ENCODE data around the gene SGO1. TPM values are rescaled to one million over a fixed set of nuclear protein-coding genes. Genes with fewer than 3 reads are reported as not detected.

SGO1 gene
- total RNA-seq, 1 donor from 2014 or later: 5.4 TPM

DNA sequence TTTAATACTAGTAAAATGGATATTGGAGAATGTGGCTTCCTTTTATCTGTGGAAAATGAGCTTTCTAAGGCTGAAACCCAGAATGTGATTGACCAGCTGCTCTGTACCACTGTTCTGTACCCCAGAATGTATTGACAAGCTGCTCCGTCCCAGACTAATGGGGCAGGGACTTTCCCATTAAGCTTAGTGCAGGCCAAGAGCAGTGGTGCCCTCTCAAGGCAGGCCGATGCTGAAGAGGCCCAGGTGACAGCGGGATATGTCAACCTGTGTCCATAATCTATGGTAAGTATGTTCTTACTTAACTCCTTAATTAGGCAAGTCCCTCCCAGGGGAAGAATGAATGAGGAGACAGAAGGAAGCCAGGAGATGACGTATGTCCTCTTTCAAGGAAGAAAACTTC, 31.1 kb downstream of the SGO1 start:
- DNase-seq (ENCODE audit: low read depth, low spot score): no peak

DNA sequence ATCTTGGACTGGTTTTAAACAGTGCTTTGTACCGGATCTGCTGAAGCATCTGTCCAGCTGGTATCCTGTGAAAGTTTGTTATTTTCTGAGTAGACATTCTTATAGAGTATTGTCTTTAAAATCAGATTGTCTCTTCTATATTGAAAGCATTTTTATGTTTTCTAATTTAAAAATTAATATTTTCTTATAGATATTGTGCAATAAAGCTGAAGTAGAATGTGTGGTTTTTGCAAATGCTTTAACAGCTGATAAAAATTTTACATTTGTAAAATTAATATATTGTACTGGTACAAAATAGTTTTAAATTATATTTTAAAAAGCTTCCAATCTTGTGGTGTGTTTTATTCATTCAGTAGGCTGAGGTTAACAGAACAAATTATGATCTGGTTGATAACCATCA, 31.9 kb downstream of the SGO1 start:
- no peak for DNase-seq (ENCODE audit: low read depth, low spot score)

DNA sequence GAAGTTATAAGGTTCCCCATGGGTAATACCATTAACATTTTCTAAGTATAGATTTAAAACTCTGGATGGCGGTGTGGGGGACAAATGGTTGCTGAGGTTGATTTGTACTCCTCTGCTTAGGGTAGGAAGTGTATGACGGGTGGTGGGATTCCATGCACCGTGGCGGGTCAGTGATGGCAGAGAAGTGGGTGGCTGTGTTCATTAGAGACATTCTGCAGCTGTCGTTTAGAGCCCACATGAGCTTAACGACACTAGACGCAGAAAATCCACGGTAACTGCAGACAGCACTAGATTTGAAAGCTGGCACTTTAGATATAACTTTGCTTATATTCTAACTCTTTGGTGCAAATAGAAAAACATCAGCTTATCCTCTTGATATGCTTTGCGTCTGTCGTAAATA, 37.5 kb downstream of the SGO1 start:
- no peak for DNase-seq (ENCODE audit: low read depth, low spot score)

DNA sequence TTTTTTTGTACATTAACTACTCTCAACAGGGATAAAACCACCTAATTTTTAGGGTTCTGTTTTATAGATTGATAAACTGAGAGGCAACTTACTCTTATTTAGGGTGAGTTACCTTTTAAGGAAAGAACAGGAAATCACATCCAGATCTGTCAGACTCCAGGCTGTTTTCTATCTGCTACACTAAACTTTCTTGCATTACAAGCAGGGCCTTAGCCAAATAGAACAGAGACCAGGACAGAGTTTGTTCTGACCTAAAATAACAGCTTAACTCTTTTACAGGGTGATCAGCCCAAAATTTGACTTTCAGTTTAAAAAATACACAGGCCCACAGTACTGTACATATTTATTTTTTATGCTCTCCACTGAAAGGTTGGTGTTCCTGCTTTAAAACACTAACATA, 38.6 kb downstream of the SGO1 start:
- DNase-seq (ENCODE audit: low read depth, low spot score): no peak

DNA sequence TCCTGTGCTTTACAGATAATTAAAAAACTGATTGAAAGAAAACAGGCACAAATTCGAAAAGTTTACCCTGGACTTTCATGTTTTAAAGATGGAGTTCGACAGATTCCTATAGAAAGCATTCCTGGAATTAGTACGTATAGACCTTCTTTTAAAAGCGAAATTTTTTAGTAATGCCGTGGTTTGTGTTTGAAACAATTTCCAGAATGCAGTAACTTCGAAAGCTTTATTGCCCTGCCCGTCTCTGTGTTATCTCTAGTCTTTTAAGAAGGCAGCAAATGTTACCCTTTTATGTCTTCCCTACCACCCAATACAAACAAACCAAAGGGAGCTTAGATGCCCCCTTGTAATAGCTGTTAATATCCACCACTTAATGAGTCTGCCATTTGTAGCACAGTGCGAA, 39.7 kb downstream of the SGO1 start:
- DNase-seq (ENCODE audit: low read depth, low spot score): no peak

DNA sequence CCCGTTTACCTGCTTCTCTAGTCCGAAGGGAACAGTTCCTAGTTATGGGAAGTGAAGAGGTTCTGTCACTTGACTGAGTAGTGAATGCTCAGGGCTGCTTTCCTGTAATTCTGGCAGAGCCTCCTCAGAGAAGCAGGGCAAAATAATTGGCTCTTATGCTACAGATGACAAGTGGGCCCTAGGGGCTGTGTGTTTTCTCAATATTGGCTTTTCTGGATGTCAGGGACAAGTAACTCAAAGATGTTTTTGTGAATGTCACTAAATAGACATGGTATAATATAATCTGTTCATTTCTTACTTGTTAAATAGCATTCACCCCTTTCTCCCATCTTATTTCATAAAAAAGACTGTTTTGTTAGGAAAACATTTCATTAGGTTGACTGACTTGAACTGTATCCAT, 40.1 kb downstream of the SGO1 start:
- DNase-seq (ENCODE audit: low read depth, low spot score): no peak

DNA sequence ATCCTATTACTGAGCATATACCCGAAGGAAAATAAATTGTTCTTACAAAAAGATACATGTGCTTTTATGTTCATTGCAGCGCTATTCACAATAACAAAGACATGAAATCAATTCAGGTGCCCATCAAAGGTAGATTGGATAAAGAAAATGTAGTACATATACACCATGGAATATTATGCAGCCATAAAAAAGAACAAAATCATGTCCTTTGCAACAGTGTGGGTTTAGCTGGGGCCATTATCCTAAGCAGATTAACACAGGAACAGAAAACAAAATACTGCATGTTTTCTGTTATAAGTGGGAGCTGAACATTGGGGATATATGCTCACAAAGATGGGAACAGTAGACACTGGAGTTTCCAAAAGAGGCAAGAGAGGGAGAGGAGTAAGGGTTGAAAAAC, 42.5 kb downstream of the SGO1 start:
- no peak for DNase-seq (ENCODE audit: low read depth, low spot score)

DNA sequence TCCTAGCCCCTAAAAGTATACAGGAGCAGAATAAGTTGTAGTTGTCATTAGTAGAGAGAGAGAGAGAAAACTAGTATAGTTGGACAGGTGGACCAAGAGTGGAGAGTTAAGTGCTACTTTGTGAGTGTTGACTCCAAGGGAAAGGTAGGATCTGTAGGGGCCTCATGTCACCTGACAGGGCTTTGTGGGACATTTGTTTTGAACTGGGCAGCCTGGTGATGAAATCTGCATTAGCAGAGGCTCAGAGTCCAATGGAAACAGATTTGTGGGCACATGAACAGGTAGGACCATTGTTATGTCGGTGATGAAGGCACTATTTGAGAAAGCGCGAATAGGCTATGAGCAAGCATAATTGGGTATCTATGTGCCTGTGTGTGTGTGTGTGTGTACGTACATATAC, 43.5 kb downstream of the SGO1 start:
- DNase-seq (ENCODE audit: low read depth, low spot score): no peak

DNA sequence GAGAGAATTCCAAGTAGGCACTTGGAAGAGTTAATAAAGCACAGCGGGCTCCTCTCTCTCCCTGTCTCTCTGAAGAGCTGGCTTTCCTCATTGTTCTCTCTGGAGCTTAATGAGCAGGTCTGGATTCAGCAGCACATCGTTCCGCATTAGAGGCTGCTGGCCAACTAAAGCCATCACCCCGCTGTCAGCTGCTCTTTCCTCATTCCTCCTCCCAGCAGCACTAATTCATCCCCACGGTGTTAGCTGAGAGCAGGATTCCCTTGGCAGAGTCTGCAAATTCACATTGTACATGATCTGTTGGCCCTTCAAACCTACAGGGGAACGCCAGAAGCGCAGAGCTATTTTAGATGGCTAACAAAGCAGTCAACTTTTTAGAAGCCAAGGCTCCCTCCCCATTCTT, 44.2 kb downstream of the SGO1 start:
- DNase-seq (ENCODE audit: low read depth, low spot score): no peak

DNA sequence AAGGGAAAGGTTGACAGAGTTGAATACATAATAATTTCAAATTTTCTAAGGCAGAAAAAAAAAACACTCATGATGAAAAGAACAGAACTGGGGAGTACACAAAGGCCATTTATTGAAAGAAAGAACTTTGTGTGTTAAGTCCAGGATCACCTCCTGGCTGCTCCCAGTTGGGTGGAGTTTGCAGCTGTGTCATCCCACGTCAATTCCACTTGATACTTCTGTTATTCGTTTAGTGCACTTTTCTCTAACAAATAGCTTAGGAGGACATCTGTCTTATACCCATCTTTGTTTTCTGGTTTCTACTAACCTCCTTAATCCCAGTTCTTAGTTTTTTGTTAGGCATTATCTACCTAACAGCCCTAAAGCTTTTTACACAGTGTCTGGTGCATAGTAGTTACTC, 44.7 kb downstream of the SGO1 start:
- DNase-seq (ENCODE audit: low read depth, low spot score): no peak

DNA sequence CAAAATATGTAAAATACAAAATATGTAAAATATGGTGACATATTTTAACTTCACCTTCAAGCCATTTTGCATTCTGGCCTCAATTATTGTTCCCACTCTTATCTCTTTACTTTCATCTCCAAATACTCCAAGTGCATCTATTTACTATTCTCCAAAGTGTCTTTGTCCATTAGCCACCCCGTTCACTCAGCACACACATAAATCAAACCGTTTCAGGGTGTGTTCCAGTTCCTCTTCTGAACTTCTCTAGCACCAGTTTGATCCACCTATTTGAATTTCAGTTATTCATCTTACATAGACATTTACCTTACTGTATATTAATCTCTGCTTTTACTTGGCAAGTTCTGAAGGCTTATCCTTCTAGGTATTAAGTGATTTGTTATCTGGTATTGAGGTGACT, 45.1 kb downstream of the SGO1 start:
- DNase-seq (ENCODE audit: low read depth, low spot score): no peak

DNA sequence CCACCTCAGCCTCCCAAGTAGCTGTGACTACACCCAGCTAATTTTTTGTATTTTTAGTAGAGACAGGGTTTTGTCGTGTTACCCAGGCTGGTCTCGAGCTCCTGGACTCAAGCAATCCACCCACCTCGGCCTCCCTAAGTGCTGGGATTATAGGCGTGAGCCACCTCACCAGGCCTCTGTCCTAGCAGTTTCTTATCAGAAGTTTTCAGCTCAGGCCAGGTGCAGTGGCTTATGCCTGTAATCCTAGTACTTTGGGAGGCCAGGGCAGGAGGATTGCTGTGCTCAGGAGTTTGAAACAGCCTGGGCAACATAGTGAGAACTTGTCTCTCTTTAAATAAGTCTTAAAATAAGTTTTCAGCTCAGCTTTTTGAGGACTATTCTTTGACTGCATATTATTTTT, 48.4 kb downstream of the SGO1 start:
- DNase-seq (ENCODE audit: low read depth, low spot score): no peak

DNA sequence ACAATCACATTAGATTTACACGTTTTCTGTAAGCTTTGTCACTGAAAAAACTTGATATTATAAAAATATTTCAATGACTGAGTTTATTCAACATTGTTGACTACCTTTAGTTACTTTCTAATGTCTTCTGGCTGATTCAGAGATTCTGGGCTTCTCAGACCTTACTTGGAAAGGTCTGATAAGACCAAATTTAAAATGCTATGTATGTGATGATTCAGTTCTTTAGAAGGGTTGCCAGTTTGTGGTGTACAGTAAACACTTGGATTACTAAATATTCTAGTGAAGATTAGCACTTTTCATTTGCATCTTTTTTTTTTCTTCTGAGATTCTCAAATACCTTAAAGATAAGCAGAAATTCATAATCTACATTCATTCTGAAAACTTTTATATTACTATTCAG, 49.8 kb downstream of the SGO1 start:
- DNase-seq (ENCODE audit: low read depth, low spot score): no peak

DNA sequence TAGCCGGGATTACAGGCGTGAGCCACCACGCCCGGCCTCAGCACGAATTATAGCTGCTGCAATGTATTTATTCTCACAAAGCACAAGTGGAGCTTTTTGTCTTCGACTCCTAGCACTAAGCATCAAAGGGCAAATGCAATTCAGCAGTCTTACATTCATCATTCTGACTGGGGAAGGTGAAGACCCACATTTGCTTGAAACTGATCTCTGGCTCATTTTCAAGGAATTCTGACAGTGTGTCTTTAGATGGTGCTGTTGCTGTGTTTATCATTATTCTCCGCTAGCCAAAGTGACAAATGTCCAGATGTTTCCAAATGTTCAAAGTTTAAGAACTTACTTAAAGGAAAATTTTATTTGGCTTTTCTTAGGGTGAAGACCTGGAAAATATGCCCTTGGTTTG, 55.9 kb downstream of the SGO1 start:
- no peak for DNase-seq (ENCODE audit: low read depth, low spot score)

DNA sequence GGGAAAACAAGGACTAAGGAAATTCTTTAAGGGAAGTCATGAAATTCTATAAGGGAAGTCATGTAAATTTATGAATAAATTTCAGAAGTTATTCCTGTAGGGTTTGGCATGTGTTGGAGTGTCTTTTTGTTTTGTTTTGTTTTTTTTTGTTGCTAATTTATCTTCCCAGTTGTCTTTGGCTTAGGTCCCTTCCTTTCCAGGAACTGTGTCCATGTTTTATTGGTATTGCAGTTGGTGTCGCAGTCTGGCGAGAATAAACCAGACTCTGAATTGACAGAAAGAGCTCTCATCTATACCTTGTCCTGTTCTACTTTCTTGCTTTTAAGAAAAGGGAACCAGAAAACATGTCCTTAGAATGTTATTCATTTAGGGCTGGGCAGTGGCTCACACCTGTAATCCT, 57.6 kb downstream of the SGO1 start:
- DNase-seq (ENCODE audit: low read depth, low spot score): no peak

DNA sequence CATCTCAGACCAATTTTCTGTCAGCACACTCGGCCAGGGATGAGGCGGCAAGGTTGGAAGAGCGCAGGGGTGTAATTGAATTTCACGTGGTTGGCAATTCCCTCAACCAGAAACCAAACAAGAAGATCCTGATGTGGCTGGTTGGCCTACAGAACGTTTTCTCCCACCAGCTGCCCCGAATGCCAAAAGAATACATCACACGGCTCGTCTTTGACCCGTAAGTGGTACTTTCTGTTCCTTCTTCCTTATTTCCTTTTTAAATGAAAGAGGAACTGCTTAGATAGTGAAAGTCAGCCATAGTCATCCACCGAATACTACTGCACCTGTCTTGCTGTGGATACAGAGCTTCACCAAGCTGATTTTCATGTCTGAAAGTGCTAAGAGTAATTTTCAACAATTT, 60.1 kb downstream of the SGO1 start:
- DNase-seq (ENCODE audit: low read depth, low spot score): no peak

DNA sequence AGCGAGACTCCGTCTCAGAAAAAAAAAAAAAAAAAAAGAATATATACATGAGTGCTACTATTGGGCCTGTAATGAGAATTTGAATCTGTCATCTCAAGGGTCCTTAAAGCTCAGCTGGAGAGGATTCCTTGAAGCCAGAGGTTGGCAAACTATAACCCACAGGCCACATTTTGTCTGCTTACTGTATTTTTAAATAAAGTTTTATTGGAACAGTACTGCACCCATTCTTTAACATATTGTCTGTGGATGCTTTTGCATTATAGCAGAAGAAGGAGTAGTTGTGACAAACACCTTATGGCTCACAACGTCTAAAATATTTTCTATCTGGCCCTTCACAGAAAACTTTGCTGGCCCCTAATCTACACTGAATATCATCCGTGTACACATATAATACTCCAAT, 60.7 kb downstream of the SGO1 start:
- no peak for DNase-seq (ENCODE audit: low read depth, low spot score)

DNA sequence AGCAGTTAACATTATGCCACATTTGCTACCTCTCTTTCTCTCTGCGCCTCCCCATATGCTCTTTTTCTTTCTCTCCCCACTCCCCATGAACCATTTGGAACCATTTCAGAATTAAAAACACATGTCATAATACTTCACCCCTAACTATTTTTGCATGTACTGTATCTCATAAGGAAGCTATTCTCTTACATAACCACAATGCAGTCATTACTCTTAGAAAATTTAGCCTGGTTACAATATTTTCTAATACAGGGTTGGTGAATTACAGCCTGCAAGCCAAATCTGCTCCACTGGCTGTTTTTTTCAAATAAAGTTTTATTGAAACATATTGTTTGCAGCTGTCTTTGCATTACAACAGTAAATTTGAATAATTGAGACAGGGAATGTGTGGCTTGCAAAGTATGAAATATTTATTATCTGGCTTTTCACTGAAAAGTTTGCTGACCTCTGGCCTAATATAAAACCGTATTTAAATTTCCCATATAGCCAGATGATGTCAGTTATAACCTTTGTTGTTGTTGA, 62.8 kb downstream of the SGO1 start:
- DNase-seq (ENCODE audit: low read depth, low spot score): no peak

DNA sequence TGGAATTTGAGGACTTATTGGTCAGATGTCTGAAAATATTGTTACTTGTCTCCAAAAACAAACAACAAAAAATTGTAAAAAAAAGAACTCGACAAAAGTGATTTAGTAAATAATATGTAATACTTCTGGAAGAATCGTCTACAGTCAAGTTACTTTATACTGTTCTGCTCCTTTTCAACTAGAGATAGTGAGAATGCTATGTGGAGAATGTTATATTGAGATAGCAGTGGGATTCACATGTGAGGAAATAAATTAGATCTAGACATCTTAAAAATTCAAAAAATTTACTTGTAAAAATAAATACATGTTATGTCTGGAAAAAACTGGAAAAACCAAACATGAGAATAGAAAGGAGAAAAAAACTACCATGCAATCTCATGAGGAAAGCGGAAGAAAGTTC, 64.9 kb downstream of the SGO1 start:
- DNase-seq (ENCODE audit: low read depth, low spot score): no peak

Other genes with a start within 250 kb of the SGO1 start
- gene RAB5A, start 239.1 kb downstream of the SGO1 start, total RNA-seq: 83.0 and 85.4 TPM in 2 replicates
- gene PP2D1, start 173.9 kb downstream of the SGO1 start, total RNA-seq: not detected in 2 replicates
- gene KAT2B, start 145.8 kb downstream of the SGO1 start, total RNA-seq: 7.1 and 9.4 TPM in 2 replicates